ENCODE results near the gene LGALS8. TPM values are rescaled to one million over a fixed set of nuclear protein-coding genes. Genes with fewer than 3 reads are reported as not detected.

The LGALS8 gene
- polyA plus RNA-seq, 1 donor (not counting 4 experiments of a cell fraction or from before 2014, with no cell fraction given), result 75.2 TPM

- H3K36me3 ChIP-seq (ENCODE audit: control insufficient read depth in 2 of 2, extremely low read depth in 1 of 2, insufficient read depth in 2 of 2, low read length in 2 of 2), result peaks cover 33 to 38% of the 10 kb centered on the region in 2 experiments
- no peaks in the 10 kb centered on the region for H3K79me2 ChIP-seq (ENCODE audit: control insufficient read depth, insufficient read depth, low read length)
- no peak overlapping the region for H2AFZ ChIP-seq (ENCODE audit: control insufficient read depth, low read length)
- dilution Hi-C loops (cut with MboI; ENCODE audit: extremely low pct_ligation_motif_present, low sequenced_read_pairs), result no loop called here
- no peaks in the 10 kb centered on the region for H3K27me3 ChIP-seq (ENCODE audit: control insufficient read depth, extremely low read depth, insufficient read depth, low read length)
- H3K4me3 ChIP-seq (ENCODE audit: control insufficient read depth in 2 of 3, extremely low read depth in 1 of 3, insufficient read depth in 2 of 3, low read depth in 1 of 3, low read length in 3 of 3), result no peak overlapping the region
- no peaks in the 10 kb centered on the region for H3K9me3 ChIP-seq (ENCODE audit: control insufficient read depth, low read depth, low read length)
- no peaks in the 10 kb centered on the region for H3K9me1 ChIP-seq (ENCODE audit: control insufficient read depth, extremely low read depth, insufficient read depth, low read length)
- H3K4me1 ChIP-seq (ENCODE audit: control insufficient read depth, extremely low read depth, insufficient read depth, low read length), result no peaks in the 10 kb centered on the region
- H3K9ac ChIP-seq (ENCODE audit: control insufficient read depth, extremely low read depth, insufficient read depth, low read length), result no peak overlapping the region
- TF ChIP-seq CTCF (optimal IDR thresholded peaks at IDR 0.05 in 1 of 3, IDR thresholded peaks at IDR 0.05 in 1 of 3, conservative IDR thresholded peaks at IDR 0.05 in 1 of 3; ENCODE audit: extremely low read depth in 1 of 3, insufficient read depth in 2 of 3, low read length in 3 of 3) (no peak), EZH2 (IDR thresholded peaks at IDR 0.05; ENCODE audit: low read length) (no peak)
- no peak for FAIRE-seq
- H3K4me2 ChIP-seq (ENCODE audit: control insufficient read depth, extremely low read depth, insufficient read depth, low read depth, low read length), result no peak overlapping the region
- DNase-seq (ENCODE audit: low read depth, low spot score), result no peak
- no peak overlapping the region for H3K27ac ChIP-seq (ENCODE audit: control insufficient read depth, insufficient read depth, low read length)
- no peaks in the 10 kb centered on the region for H4K20me1 ChIP-seq (ENCODE audit: control insufficient read depth, extremely low read depth, insufficient read depth, low read length)
Measured at GRCh38 chr1:236556606-236557005, 32.8 kb downstream of the LGALS8 start.

GRCh38 chr1:236558081-236558480 is 34.3 kb downstream of the LGALS8 start:
- Histone ChIP-seq H3K27me3 (ENCODE audit: control insufficient read depth, extremely low read depth, insufficient read depth, low read length) (no peaks in the 10 kb centered on the region), H3K79me2 (ENCODE audit: control insufficient read depth, insufficient read depth, low read length) (no peaks in the 10 kb centered on the region), H3K36me3 (ENCODE audit: control insufficient read depth in 2 of 2, extremely low read depth in 1 of 2, insufficient read depth in 2 of 2, low read length in 2 of 2) (peaks cover 38% of the 10 kb centered on the region in 2 experiments), H3K9ac (ENCODE audit: control insufficient read depth, extremely low read depth, insufficient read depth, low read length) (no peak overlapping the region), H4K20me1 (ENCODE audit: control insufficient read depth, extremely low read depth, insufficient read depth, low read length) (no peaks in the 10 kb centered on the region), H2AFZ (ENCODE audit: control insufficient read depth, low read length) (no peak overlapping the region), H3K4me1 (ENCODE audit: control insufficient read depth, extremely low read depth, insufficient read depth, low read length) (no peaks in the 10 kb centered on the region), H3K9me3 (ENCODE audit: control insufficient read depth, low read depth, low read length) (no peaks in the 10 kb centered on the region), H3K27ac (ENCODE audit: control insufficient read depth, insufficient read depth, low read length) (no peak overlapping the region), H3K4me3 (ENCODE audit: control insufficient read depth in 2 of 3, extremely low read depth in 1 of 3, insufficient read depth in 2 of 3, low read depth in 1 of 3, low read length in 3 of 3) (no peak overlapping the region), H3K9me1 (ENCODE audit: control insufficient read depth, extremely low read depth, insufficient read depth, low read length) (no peaks in the 10 kb centered on the region), H3K4me2 (ENCODE audit: control insufficient read depth, extremely low read depth, insufficient read depth, low read depth, low read length) (no peak overlapping the region)
- FAIRE-seq (no peak), DNase-seq (ENCODE audit: low read depth, low spot score) (no peak)
- dilution Hi-C loops (cut with MboI; ENCODE audit: extremely low pct_ligation_motif_present, low sequenced_read_pairs), result no loop called here
- TF ChIP-seq EZH2 (IDR thresholded peaks at IDR 0.05; ENCODE audit: low read length) (no peak), CTCF (optimal IDR thresholded peaks at IDR 0.05 in 1 of 3, IDR thresholded peaks at IDR 0.05 in 1 of 3, conservative IDR thresholded peaks at IDR 0.05 in 1 of 3; ENCODE audit: extremely low read depth in 1 of 3, insufficient read depth in 2 of 3, low read length in 3 of 3) (no peak)
